HEK293T (cell line): Measurements from ENCODE around the gene TAP1.

Source experiments
- BHLHE40 ChIP-seq: fragments of 450-650 bp; IDR thresholded peaks from 2 replicates; pipeline ENCODE4 v1.6.1; 2016; ENCODE audit warnings: mild to moderate bottlenecking, moderate library complexity, borderline replicate concordance
- ELF4 ChIP-seq: fragments of 450-650 bp; IDR thresholded peaks from 2 replicates; pipeline ENCODE4 v1.6.1; 2017; ENCODE audit warnings: antibody characterized with exemption
- FOXA1 ChIP-seq: fragments of 450-650 bp; IDR thresholded peaks from 2 replicates; pipeline ENCODE4 v1.6.1; 2016; ENCODE audit warnings: mild to moderate bottlenecking
- FOXM1 ChIP-seq: fragments of 450-650 bp; IDR thresholded peaks from 2 replicates; pipeline ENCODE4 v1.6.1; 2017; ENCODE audit warnings: mild to moderate bottlenecking, borderline replicate concordance
- HDGF ChIP-seq: fragments of 450-650 bp; IDR thresholded peaks from 2 replicates; pipeline ENCODE4 v1.6.1; 2017; ENCODE audit warnings: antibody characterized with exemption, borderline replicate concordance
- NFRKB ChIP-seq: fragments of 450-650 bp; IDR thresholded peaks from 2 replicates; pipeline ENCODE4 v1.6.1; 2016; ENCODE audit warnings: mild to moderate bottlenecking, moderate library complexity
- SP1 ChIP-seq: fragments of 450-650 bp; IDR thresholded peaks from 2 replicates; pipeline ENCODE4 v1.6.1; 2017
- SUZ12 ChIP-seq: fragments of 450-650 bp; IDR thresholded peaks from 2 replicates; pipeline ENCODE4 v1.6.1; 2016; ENCODE audit warnings: mild to moderate bottlenecking
- ZNF384 ChIP-seq: fragments of 450-650 bp; IDR thresholded peaks from 2 replicates; pipeline ENCODE4 v1.6.1; 2016

DNA sequence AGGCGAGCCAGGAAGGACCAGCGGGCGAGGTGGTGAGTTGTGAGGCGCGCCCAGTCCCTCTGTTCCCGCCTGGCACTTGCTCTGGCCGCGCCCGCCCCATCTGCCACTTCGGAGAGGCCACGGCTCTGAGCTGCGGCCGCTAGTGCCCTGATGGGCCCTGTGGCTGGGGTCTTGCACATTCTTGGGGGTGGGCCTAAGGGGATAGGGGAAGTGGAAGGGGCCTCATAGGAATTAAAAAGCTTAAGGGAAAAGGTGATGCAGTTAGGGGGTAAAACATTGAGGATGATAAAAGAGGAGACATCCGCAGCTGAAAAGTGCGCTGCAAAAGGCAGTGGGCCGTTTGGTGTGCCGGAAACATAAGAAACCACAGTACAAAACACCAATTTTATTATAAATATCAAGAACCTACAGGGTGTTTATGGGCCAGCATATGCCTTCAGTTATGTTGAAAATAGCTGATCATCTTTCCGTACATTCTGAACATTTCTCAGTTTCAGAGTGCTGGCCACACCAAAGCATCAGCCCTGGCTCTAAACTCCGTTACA is 8.6 kb downstream of the TAP1 start:
- TF ChIP-seq BHLHE40 (no peak), FOXM1 (no peak), HDGF (no peak), NFRKB (no peak), ELF4 (no peak), SUZ12 (no peak), ZNF384 (no peak), SP1 (no peak), FOXA1 (no peak)
